HepG2 (cell line): ENCODE data around the gene DAAM1. TPM values are rescaled to one million over a fixed set of nuclear protein-coding genes. Genes with fewer than 3 reads are reported as not detected.
A peak's percentile ranks its signal among the peaks of the same experiment; 100 is the strongest.

Experiments
- CREM ChIP-seq, 2 experiments: sonication (generic) in 1 of 2; formaldehyde crosslinking in 1 of 2; IDR thresholded peaks; 2 replicates each; pipeline versions ENCODE4 v1.4.0 to v1.6.1; 2016 to 2020; ENCODE audit warnings: antibody characterized with exemption in 1 of 2, mild to moderate bottlenecking in 1 of 2, missing genetic modification reagents in 1 of 2
- ELF3 ChIP-seq: IDR thresholded peaks from 2 replicates; pipeline ENCODE4 v1.6.1; 2016; ENCODE audit warnings: missing genetic modification reagents, missing compliant biosample characterization
- JUN ChIP-seq: sonication (generic); formaldehyde crosslinking; IDR thresholded peaks from 2 replicates; pipeline ENCODE4 v1.4.0; 2020; ENCODE audit warnings: mild to moderate bottlenecking, missing genetic modification reagents
- KLF16 ChIP-seq, 2 experiments: sonication (generic) in 1 of 2; formaldehyde crosslinking in 1 of 2; IDR thresholded peaks; 2 replicates each; pipeline versions ENCODE4 v1.6.1 to v1.8.0; 2016 to 2023; ENCODE audit warnings: missing genetic modification reagents in 2 of 2, missing compliant biosample characterization in 1 of 2
- MIXL1 ChIP-seq: IDR thresholded peaks from 2 replicates; pipeline ENCODE4 v1.6.1; 2016
- NCOR1 ChIP-seq: fragments of 200-600 bp; sonication (generic); IDR thresholded peaks from 2 replicates; pipeline ENCODE4 v1.7.0; 2017; ENCODE audit warnings: antibody characterized with exemption, low read length, borderline replicate concordance
- NKX3-1 ChIP-seq: sonication (generic); formaldehyde crosslinking; IDR thresholded peaks from 2 replicates; pipeline ENCODE4 v1.5.0; 2020; ENCODE audit warnings: missing genetic modification reagents
- NR2F1 ChIP-seq, 2 experiments: fragments of 450-650 bp in 1 of 2; formaldehyde crosslinking in 1 of 2; IDR thresholded peaks; 2 replicates each; pipeline versions ENCODE4 v1.5.0 to v1.6.1; 2016 to 2020; ENCODE audit warnings: mild to moderate bottlenecking in 1 of 2, missing compliant biosample characterization in 1 of 2, missing genetic modification reagents in 1 of 2, moderate library complexity in 1 of 2
- POGZ ChIP-seq: sonication (generic); formaldehyde crosslinking; IDR thresholded peaks from 2 replicates; pipeline ENCODE4 v1.4.0; 2020; ENCODE audit warnings: mild to moderate bottlenecking, missing genetic modification reagents
- SIX1 ChIP-seq: sonication (generic); formaldehyde crosslinking; IDR thresholded peaks from 2 replicates; pipeline ENCODE4 v1.4.0; 2020; ENCODE audit warnings: missing genetic modification reagents, borderline replicate concordance
- SOX5 ChIP-seq: IDR thresholded peaks from 2 replicates; pipeline ENCODE4 v1.6.1; 2016; ENCODE audit warnings: borderline replicate concordance
- TBX2 ChIP-seq: sonication (generic); formaldehyde crosslinking; IDR thresholded peaks from 2 replicates; pipeline ENCODE4 v1.5.0; 2020; ENCODE audit warnings: missing genetic modification reagents, mild to moderate bottlenecking, borderline replicate concordance
- ZNF468 ChIP-seq: sonication (generic); formaldehyde crosslinking; IDR thresholded peaks from 2 replicates; pipeline ENCODE4 v1.8.0; 2022; ENCODE audit warnings: mild to moderate bottlenecking, moderate library complexity, missing genetic modification reagents
- polyA plus RNA-seq, 8 experiments: library from polyadenylated mRNA; depleted of rRNA in 3 of 8; stranded (reverse) in 7 of 8; unstranded in 1 of 8; fragments of >200 nt; fragmentation: Illumina TruSeq in 4 of 8; extraction: Trizol in 4 of 8; gene quantifications; 2 replicates each; pipeline versions ENCODE4 v1.2.1 to v1.2.3, GENCODE V29; 2011 to 2016; ENCODE audit warnings: low read depth in 4 of 8, missing spikeins in 1 of 8, mixed read lengths in 1 of 8; ENCODE audit not compliant: insufficient read depth in 1 of 8
- total RNA-seq, 5 experiments: library from RNA; depleted of rRNA; stranded (reverse); fragments of >200 nt; fragmentation: Illumina TruSeq; extraction: Trizol; gene quantifications; 2 replicates each; pipeline ENCODE4 v1.2.3, GENCODE V29; 2016; ENCODE audit warnings: low read depth in 1 of 5
- TF ChIP-seq, protein P1 (sequence below), 2 experiments: fragments of 450-650 bp in 1 of 2; sonication (generic) in 1 of 2; formaldehyde crosslinking; IDR thresholded peaks; 2 replicates each; pipeline versions ENCODE4 v1.5.0 to v1.8.0; 2020 to 2022; ENCODE audit warnings: mild to moderate bottlenecking in 1 of 2, missing genetic modification reagents in 1 of 2
- TF ChIP-seq, protein P2 (sequence below): sonication (generic); formaldehyde crosslinking; IDR thresholded peaks from 2 replicates; pipeline ENCODE4 v1.4.0; 2020; ENCODE audit warnings: mild to moderate bottlenecking, missing genetic modification reagents
- TF ChIP-seq, protein P3 (sequence below): sonication (generic); formaldehyde crosslinking; IDR thresholded peaks from 2 replicates; pipeline ENCODE4 v1.5.0; 2020; ENCODE audit warnings: missing genetic modification reagents
- TF ChIP-seq, protein P4 (sequence below): sonication (generic); formaldehyde crosslinking; IDR thresholded peaks from 2 replicates; pipeline ENCODE4 v1.4.0; 2020; ENCODE audit warnings: mild to moderate bottlenecking, missing genetic modification reagents, borderline replicate concordance
- TF ChIP-seq, protein P5 (sequence below): IDR thresholded peaks from 2 replicates; pipeline ENCODE4 v1.6.1; 2018; ENCODE audit warnings: missing genetic modification reagents

DAAM1 gene
- total and polyA plus RNA-seq, 2 of the 13 experiments (the other 11 are each of a cell fraction or from before 2014, with no cell fraction given) = 10.9 to 24.5 TPM

DNA sequence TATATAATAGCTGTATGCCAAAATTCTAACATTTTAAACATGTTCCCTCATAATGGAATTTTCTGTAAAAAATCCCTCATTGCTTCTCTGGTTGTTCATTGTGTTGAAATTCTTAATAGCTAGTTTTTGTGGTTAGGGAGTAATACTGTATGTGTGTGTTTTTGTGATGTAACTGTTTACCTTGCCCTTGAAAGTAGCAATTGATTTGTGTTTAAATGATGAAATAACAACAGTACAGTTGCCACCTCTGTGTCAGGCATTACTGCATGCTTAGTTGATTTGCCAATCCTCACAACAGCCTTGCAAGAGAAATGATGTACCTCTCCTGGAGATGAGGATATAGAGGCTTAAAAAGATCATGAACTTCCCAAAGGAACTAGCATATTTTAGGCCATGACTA lies 94.9 kb downstream of the DAAM1 start (continued):
- TF ChIP-seq, protein P1, sequence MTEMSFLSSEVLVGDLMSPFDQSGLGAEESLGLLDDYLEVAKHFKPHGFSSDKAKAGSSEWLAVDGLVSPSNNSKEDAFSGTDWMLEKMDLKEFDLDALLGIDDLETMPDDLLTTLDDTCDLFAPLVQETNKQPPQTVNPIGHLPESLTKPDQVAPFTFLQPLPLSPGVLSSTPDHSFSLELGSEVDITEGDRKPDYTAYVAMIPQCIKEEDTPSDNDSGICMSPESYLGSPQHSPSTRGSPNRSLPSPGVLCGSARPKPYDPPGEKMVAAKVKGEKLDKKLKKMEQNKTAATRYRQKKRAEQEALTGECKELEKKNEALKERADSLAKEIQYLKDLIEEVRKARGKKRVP (CRISPR knock-in tag; IDR thresholded peaks at IDR 0.05) = peak in 1 of 2 experiments; percentile 97; a peak in 2 of 4 replicates
- TF ChIP-seq, protein P2, sequence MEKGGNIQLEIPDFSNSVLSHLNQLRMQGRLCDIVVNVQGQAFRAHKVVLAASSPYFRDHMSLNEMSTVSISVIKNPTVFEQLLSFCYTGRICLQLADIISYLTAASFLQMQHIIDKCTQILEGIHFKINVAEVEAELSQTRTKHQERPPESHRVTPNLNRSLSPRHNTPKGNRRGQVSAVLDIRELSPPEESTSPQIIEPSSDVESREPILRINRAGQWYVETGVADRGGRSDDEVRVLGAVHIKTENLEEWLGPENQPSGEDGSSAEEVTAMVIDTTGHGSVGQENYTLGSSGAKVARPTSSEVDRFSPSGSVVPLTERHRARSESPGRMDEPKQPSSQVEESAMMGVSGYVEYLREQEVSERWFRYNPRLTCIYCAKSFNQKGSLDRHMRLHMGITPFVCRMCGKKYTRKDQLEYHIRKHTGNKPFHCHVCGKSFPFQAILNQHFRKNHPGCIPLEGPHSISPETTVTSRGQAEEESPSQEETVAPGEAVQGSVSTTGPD = no peak
- TF ChIP-seq ZNF468 (CRISPR knock-in tag) = no peak
- peak; percentile 79; the same call in 1 of the 2 replicates for TF ChIP-seq SOX5 (CRISPR knock-in tag)
- peak; percentile 72 for TF ChIP-seq ELF3
- TF ChIP-seq, protein P3, sequence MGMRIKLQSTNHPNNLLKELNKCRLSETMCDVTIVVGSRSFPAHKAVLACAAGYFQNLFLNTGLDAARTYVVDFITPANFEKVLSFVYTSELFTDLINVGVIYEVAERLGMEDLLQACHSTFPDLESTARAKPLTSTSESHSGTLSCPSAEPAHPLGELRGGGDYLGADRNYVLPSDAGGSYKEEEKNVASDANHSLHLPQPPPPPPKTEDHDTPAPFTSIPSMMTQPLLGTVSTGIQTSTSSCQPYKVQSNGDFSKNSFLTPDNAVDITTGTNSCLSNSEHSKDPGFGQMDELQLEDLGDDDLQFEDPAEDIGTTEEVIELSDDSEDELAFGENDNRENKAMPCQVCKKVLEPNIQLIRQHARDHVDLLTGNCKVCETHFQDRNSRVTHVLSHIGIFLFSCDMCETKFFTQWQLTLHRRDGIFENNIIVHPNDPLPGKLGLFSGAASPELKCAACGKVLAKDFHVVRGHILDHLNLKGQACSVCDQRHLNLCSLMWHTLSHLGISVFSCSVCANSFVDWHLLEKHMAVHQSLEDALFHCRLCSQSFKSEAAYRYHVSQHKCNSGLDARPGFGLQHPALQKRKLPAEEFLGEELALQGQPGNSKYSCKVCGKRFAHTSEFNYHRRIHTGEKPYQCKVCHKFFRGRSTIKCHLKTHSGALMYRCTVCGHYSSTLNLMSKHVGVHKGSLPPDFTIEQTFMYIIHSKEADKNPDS (CRISPR knock-in tag) = 0 out of 2 replicates have a peak, but pooled peaks have one; percentile 55
- TF ChIP-seq NKX3-1 (CRISPR knock-in tag) = no peak
- peak; percentile 52; the same call in 1 of the 2 replicates for TF ChIP-seq NCOR1
- TF ChIP-seq, protein P4, sequence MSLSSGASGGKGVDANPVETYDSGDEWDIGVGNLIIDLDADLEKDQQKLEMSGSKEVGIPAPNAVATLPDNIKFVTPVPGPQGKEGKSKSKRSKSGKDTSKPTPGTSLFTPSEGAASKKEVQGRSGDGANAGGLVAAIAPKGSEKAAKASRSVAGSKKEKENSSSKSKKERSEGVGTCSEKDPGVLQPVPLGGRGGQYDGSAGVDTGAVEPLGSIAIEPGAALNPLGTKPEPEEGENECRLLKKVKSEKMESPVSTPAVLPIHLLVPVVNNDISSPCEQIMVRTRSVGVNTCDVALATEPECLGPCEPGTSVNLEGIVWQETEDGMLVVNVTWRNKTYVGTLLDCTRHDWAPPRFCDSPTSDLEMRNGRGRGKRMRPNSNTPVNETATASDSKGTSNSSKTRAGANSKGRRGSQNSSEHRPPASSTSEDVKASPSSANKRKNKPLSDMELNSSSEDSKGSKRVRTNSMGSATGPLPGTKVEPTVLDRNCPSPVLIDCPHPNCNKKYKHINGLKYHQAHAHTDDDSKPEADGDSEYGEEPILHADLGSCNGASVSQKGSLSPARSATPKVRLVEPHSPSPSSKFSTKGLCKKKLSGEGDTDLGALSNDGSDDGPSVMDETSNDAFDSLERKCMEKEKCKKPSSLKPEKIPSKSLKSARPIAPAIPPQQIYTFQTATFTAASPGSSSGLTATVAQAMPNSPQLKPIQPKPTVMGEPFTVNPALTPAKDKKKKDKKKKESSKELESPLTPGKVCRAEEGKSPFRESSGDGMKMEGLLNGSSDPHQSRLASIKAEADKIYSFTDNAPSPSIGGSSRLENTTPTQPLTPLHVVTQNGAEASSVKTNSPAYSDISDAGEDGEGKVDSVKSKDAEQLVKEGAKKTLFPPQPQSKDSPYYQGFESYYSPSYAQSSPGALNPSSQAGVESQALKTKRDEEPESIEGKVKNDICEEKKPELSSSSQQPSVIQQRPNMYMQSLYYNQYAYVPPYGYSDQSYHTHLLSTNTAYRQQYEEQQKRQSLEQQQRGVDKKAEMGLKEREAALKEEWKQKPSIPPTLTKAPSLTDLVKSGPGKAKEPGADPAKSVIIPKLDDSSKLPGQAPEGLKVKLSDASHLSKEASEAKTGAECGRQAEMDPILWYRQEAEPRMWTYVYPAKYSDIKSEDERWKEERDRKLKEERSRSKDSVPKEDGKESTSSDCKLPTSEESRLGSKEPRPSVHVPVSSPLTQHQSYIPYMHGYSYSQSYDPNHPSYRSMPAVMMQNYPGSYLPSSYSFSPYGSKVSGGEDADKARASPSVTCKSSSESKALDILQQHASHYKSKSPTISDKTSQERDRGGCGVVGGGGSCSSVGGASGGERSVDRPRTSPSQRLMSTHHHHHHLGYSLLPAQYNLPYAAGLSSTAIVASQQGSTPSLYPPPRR (CRISPR knock-in tag) = peak; percentile 93
- peak; percentile 61; the same call in 1 of the 2 replicates for TF ChIP-seq MIXL1 (CRISPR knock-in tag)
- TF ChIP-seq SIX1 (CRISPR knock-in tag) = 0 out of 2 replicates have a peak, but pooled peaks have one; percentile 18
- peak; percentile 51; the same call in 1 of the 2 replicates for TF ChIP-seq POGZ (CRISPR knock-in tag)
- TF ChIP-seq CREM (IDR thresholded peaks at IDR 0.05) = peak; percentile 42; the same call in 1 of the 2 replicates
- no peak for TF ChIP-seq CREM (CRISPR knock-in tag; IDR thresholded peaks at IDR 0.05)
- TF ChIP-seq JUN (CRISPR knock-in tag) = 0 out of 2 replicates have a peak, but pooled peaks have one; percentile 45
- TF ChIP-seq NR2F1 (CRISPR knock-in tag; IDR thresholded peaks at IDR 0.05) = peak in 1 of 2 experiments; percentile 60; a peak in 1 of 4 replicates
- peak; percentile 78 for TF ChIP-seq TBX2 (CRISPR knock-in tag)
- TF ChIP-seq, protein P5, sequence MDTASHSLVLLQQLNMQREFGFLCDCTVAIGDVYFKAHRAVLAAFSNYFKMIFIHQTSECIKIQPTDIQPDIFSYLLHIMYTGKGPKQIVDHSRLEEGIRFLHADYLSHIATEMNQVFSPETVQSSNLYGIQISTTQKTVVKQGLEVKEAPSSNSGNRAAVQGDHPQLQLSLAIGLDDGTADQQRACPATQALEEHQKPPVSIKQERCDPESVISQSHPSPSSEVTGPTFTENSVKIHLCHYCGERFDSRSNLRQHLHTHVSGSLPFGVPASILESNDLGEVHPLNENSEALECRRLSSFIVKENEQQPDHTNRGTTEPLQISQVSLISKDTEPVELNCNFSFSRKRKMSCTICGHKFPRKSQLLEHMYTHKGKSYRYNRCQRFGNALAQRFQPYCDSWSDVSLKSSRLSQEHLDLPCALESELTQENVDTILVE = peak; percentile 69
- TF ChIP-seq KLF16 (CRISPR knock-in tag; IDR thresholded peaks at IDR 0.05) = peak in 1 of 2 experiments; percentile 90; a peak in 2 of 4 replicates
